ENCODE data around the gene CHCHD3.
"Not testable (repeated sequence)": the region's sequence is repeated elsewhere in the genome, so short reads cannot be mapped to it uniquely, and the experiment has no call there.

Gene CHCHD3

DNA sequence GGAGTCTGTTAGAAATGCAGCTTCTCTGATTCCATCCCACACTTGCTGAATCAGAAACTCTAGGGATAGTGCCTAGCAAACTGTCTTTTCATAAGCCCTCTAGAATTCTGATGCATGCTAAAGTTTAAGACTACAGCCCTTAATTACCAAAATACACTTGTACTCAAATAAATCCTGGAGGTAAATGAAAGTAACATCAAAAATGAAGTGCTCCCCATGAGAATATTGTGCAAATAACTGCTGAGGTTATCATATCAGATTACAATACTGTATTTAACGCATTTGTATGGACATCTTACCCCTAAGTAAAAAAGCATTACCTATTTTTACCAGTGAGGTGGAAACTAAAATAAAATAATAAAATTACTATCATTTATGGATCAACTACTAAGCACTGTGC, 104.7 kb downstream of the CHCHD3 start:
- no peaks in the 10 kb centered on the region for H3K9me3 Mint-ChIP-seq
- DNase-seq = no peak
- H3K4me1 Mint-ChIP-seq = peaks cover 26% of the 10 kb centered on the region
- no peak for TF ChIP-seq CTCF (IDR thresholded peaks at IDR 0.05)
- no peak overlapping the region for H3K27ac Mint-ChIP-seq
- peaks cover 35% of the 10 kb centered on the region for H3K36me3 Mint-ChIP-seq (ENCODE audit: low read depth)
- no peaks in the 10 kb centered on the region for H3K27me3 Mint-ChIP-seq (ENCODE audit: low read depth, poor library complexity)
- no peak overlapping the region for H3K4me3 Mint-ChIP-seq

- DNase-seq = no peak
- Mint-ChIP-seq H3K27ac (peak overlapping the region; percentile 67), H3K4me1 (peaks cover 14% of the 10 kb centered on the region), H3K36me3 (ENCODE audit: low read depth) (peaks cover 45% of the 10 kb centered on the region), H3K4me3 (no peak overlapping the region), H3K27me3 (ENCODE audit: low read depth, poor library complexity) (no peaks in the 10 kb centered on the region), H3K9me3 (no peaks in the 10 kb centered on the region)
- no peak for TF ChIP-seq CTCF (IDR thresholded peaks at IDR 0.05)
Observed at GRCh38 chr7:132972745-132973144, 109.1 kb downstream of the CHCHD3 start.

- no peaks in the 10 kb centered on the region for H3K9me3 Mint-ChIP-seq
- no peak for TF ChIP-seq CTCF (IDR thresholded peaks at IDR 0.05)
- H3K36me3 Mint-ChIP-seq (ENCODE audit: low read depth) = peaks cover 39% of the 10 kb centered on the region
- DNase-seq = no peak
- H3K4me3 Mint-ChIP-seq = no peak overlapping the region
- H3K4me1 Mint-ChIP-seq = peaks cover 14% of the 10 kb centered on the region
- no peak overlapping the region for H3K27ac Mint-ChIP-seq
- H3K27me3 Mint-ChIP-seq (ENCODE audit: low read depth, poor library complexity) = no peaks in the 10 kb centered on the region
Observed at GRCh38 chr7:132970257-132970656, 111.6 kb downstream of the CHCHD3 start.

DNA sequence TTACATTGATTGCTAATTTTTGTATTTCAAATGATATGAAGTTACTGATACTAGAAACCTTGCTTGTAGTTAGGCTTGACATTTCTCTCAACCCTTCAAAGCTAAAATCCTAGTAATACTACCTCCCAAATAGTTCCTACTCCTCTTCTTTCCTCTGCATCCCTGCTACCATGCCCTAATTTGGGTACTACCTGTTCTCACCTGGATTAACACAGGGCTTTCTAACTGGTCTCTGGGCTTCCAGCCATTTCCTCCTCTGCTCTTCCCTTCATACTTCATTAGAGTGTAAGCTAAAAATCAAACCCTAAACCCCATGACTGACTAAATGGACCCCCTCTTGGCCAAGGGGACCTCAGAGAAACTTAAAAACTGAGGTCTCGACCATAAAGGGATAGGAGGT, 112.4 kb downstream of the CHCHD3 start:
- Mint-ChIP-seq H3K36me3 (ENCODE audit: low read depth) (peaks cover 31% of the 10 kb centered on the region), H3K27me3 (ENCODE audit: low read depth, poor library complexity) (no peaks in the 10 kb centered on the region), H3K4me1 (peaks cover 14% of the 10 kb centered on the region), H3K4me3 (no peak overlapping the region), H3K27ac (no peak overlapping the region), H3K9me3 (no peaks in the 10 kb centered on the region)
- no peak for DNase-seq
- TF ChIP-seq CTCF (IDR thresholded peaks at IDR 0.05) = no peak

DNA sequence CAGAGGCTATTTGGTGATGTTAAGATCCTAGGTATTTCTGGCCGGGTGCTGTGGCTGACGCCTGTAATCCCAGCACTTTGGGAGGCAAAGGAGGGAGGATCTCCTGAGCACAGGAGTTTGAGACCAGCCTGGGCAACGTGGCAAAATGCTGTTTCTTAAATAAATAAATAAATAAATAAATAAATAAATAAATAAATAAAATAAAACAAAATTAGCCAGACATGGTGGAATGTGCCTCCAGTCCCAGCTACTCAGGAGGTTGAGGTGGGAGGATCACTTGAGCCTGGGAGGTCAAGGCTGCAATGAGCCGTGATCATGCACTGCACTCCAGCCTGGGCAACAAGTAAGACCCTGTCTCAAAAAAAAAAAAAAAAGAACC, 114.4 kb downstream of the CHCHD3 start:
- peaks cover 11% of the 10 kb centered on the region for H3K4me1 Mint-ChIP-seq
- H3K27ac Mint-ChIP-seq = peak overlapping the region; percentile 65
- not testable (repeated sequence) for H3K9me3 Mint-ChIP-seq; H3K27me3 Mint-ChIP-seq (ENCODE audit: low read depth, poor library complexity); DNase-seq; H3K4me3 Mint-ChIP-seq
- peaks cover 12% of the 10 kb centered on the region for H3K36me3 Mint-ChIP-seq (ENCODE audit: low read depth)

GRCh38 chr7:132966754-132967469, 115.0 kb downstream of the CHCHD3 start:
- Mint-ChIP-seq H3K36me3 (ENCODE audit: low read depth) (peaks cover 7% of the 10 kb centered on the region), H3K27me3 (ENCODE audit: low read depth, poor library complexity) (no peaks in the 10 kb centered on the region), H3K9me3 (no peaks in the 10 kb centered on the region), H3K4me1 (peaks cover 8% of the 10 kb centered on the region), H3K27ac (no peak overlapping the region), H3K4me3 (no peak overlapping the region)
- DNase-seq = no peak
- TF ChIP-seq CTCF (IDR thresholded peaks at IDR 0.05) = no peak
